AML-193 (cell line): ENCODE results near the gene CCDC187.

Experiments
- DNase-seq, 2 experiments: peaks; one replicate each; lab custom pipeline; 2025; lab: John Stamatoyannopoulos, UW

Gene CCDC187

GRCh38 chr9:136297016-136297691 lies 6.7 kb downstream of the CCDC187 start:
- DNase-seq: no peak

- DNase-seq: no peak
Observed at GRCh38 chr9:136296434-136297015, 7.4 kb downstream of the CCDC187 start.

GRCh38 chr9:136295542-136296433 lies 8.1 kb downstream of the CCDC187 start:
- no peak for DNase-seq

- no peak for DNase-seq
Observed at GRCh38 chr9:136295055-136295454, 8.8 kb downstream of the CCDC187 start.

- DNase-seq: no peak
Observed at GRCh38 chr9:136294437-136294836, 9.5 kb downstream of the CCDC187 start.

GRCh38 chr9:136293476-136294077 lies 10.3 kb downstream of the CCDC187 start:
- no peak for DNase-seq

GRCh38 chr9:136292591-136293448 lies 11.1 kb downstream of the CCDC187 start:
- no peak for DNase-seq

- DNase-seq: no peak
Observed at GRCh38 chr9:136292026-136292538, 11.8 kb downstream of the CCDC187 start.

GRCh38 chr9:136291306-136292025 lies 12.4 kb downstream of the CCDC187 start:
- no peak for DNase-seq

- DNase-seq: no peak
Observed at GRCh38 chr9:136290508-136291000, 13.3 kb downstream of the CCDC187 start.

- DNase-seq: no peak
Observed at GRCh38 chr9:136289651-136290507, 14.0 kb downstream of the CCDC187 start.

GRCh38 chr9:136287960-136288753 lies 15.7 kb downstream of the CCDC187 start:
- DNase-seq: no peak

GRCh38 chr9:136286987-136287379 lies 16.9 kb downstream of the CCDC187 start:
- DNase-seq: no peak

GRCh38 chr9:136286359-136286986 lies 17.4 kb downstream of the CCDC187 start:
- no peak for DNase-seq

- no peak for DNase-seq
Observed at GRCh38 chr9:136285501-136286358, 18.2 kb downstream of the CCDC187 start.

GRCh38 chr9:136284951-136285350 lies 18.9 kb downstream of the CCDC187 start:
- no peak for DNase-seq

GRCh38 chr9:136284311-136284710 lies 19.6 kb downstream of the CCDC187 start:
- DNase-seq: no peak
